GDM1 (cell line): ENCODE measurements around the gene CHID1.

Experiments used
- DNase-seq: peaks from one replicate; lab custom pipeline; 2025; lab: John Stamatoyannopoulos, UW

CHID1 gene

DNA sequence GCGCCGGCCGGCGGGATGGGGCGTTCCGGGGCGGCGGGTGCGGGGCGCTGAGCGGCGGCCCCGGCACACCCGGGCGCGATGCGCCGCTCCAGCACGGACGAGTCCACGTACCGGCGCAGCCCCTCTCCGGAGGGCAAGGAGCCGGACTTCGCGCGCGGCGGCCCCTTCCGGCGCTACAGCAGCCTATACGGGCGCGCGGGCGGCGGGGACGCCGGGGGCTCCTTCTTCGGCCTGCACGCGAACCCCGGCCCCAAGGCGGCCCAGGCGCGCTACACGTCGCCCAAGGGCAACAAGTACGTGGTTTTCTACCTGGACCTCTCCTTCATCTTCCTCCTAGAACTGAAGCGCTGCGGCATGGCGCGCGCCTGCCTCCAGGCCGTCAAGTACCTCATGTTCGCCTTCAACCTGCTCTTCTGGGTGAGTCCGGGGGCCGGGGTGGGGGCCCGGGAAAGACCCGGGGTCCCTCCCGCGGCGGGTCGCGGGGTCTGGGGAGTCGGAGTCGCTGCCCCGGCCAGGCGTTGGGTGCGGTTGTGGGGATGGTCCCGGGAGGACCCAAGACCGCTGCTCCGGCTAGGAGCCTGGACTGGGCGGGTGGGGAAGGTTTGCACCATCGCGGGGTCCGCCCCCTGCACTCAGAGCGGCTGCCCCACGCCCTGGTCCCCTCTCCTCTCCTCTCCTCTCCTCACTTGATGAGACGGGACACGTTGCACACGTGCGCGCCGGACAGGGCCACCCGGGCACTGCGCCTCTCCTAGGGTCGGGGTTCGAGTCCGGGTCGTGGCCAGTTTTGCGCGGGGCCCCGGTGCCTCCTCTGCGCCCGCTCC, 60.4 kb downstream of the CHID1 start:
- DNase-seq: no peak

DNA sequence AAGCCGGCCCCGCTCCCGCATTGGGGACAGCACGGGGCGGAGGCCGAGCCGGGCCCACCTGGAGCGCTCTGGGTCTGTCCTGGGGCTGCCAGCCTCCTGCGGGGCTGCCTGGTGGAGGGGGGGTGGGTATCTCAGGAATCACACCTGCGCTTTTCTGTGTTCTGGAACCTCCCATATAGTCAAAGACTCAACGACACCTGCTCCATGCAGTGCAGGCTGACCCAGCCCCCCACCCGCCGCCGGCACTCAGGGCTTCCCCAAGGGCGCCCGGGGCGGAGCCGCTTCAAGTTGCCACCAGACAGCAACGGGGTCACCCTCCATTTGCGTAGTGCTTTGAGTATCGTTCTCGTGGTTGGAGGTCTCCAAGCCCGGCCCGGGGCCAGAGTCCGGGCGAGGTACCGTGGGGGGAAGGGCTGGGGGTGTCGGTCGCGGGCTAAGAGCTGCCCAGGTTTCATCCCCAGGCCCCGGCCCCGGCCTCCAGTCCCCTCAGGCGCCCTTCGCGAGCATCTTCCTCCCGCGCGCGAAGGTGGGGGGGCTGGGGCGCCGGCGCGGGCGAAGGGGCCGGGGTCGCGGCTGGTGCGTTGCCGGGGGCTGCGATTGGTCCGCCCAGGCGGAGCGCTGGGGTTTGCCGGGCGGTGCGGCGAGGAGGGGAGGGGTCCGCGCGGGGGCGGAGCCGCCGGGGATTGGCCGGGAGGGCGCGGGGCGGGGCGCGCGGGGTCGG, 61.3 kb downstream of the CHID1 start:
- no peak for DNase-seq

DNA sequence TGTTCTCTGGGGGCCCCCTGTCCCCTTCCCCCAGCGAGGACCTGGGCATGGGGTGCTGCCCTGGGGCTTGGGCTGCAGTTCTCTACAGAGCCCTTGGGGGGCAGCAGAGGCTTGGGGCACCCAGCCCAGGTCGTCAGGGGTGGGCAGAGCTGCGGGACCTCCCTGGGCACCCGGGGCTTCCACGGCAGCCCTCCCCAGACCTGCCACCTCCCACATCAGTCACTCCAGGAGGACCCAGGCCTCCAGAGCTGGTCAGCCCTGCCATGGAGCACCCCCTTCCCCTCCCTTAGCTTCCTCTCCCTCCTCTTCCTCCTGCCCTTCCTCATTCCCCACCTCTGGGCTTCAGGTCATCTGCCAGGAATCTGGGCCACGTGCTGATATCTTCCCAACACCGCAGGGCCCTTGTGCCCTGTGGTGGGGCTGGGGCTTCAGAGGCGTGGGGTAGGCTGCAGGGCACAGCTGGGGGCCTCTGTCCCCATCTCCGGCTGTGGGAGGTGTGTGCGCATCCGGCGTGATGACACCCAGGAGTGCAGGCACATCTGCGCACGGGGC, 62.2 kb downstream of the CHID1 start:
- DNase-seq: no peak

DNA sequence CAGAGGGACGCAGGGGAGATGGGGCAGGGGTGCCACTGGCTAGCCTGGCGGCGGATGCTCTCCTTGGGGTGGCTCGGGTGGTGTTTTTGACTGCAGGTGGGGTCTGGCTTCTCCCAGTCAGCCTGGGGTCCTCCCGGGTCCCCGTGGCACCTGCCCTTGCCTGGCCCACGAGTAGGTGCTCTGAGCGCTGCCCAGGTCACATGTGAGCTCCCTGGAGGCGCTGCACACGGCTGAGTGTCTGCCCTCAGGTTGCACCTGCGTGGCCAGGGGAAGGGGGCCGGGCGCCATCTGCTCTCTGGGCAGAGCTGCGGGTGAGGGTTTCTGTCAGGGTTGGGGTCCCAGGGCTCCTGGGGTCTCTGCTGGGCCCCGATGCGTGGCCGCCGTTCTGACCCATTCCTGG, 62.7 kb downstream of the CHID1 start:
- DNase-seq: no peak

- no peak for DNase-seq
These were observed 64.0 kb downstream of the CHID1 start for GRCh38 chr11:846496-847098.

DNA sequence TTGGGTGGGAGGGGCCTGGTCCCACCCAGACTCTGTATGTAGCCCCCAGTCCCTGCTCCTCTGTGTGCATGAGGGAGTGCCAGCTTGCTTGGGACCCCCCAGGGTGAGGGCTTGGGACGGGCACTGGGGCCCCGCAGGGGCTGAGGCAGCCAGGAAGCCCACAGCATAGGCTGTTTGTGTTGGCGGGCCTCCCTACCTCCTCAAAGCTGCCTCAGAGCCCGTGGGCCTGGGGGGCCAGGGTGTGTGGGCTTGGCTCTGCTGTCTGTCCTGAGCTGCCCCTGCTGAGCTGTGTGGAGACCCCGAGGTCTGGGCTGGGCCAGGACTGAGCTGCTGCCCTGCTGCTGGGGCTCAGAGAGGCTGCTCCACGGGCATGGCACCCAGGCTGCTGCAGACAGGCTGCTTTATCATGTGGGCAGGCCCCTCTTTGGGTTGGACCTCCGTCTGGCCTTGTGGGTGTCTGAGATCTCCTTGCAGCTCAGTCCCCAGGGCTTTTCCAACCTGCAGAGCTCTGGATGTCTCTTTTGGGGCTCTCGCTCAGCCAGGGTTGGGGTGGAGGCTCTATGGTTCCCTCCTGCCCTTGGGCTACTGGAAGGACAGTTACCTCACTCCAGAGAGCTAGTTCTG, 64.6 kb downstream of the CHID1 start:
- DNase-seq: no peak

- peak; percentile 82 for DNase-seq
These were observed 65.6 kb downstream of the CHID1 start for GRCh38 chr11:844693-845644.

GRCh38 chr11:843818-844692, 66.6 kb downstream of the CHID1 start:
- DNase-seq: peak; percentile 45

DNA sequence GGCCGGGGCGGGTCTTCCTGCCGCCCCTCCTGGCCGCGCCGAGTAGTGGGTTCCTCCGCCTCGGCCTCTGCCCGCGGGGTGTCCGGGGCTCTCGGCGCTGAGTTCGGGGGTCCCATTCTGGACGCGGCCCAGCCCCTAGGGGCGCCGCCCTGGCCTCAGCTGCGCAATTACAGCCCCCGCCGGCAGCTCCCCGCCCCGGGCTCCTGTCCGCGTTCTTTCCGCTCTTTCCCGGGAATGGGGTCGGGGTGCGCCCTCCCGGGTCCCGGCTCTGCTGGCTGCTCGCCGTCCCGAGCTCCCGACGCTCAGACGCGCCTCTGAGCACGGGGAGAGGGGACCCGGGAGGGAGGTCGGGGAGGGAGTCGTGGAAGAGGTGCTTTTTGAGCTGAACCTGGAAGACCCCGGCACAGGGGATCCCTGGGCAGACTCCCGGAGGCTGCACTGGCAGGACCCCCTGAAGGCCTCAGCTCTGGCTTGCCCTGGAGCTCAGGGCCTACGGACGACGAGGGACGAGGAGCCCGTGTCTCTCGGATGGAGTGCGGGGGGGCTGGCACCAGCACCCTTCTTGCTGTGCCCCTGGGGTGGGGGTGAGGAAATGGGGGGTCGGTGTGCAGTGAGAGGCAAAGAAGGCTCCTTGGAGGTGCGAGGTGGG, 67.4 kb downstream of the CHID1 start:
- DNase-seq: no peak

- peak; percentile 81 for DNase-seq
These were observed 68.1 kb downstream of the CHID1 start, which contains the start of the genes POLR2L and TSPAN4 for GRCh38 chr11:842370-843002. POLR2L (minus strand) TSS chr11:842529; CDS start chr11:842508, 21 bp downstream. TSPAN4 (plus strand) TSS chr11:842852; CDS start chr11:850305, 7,453 bp downstream.

DNA sequence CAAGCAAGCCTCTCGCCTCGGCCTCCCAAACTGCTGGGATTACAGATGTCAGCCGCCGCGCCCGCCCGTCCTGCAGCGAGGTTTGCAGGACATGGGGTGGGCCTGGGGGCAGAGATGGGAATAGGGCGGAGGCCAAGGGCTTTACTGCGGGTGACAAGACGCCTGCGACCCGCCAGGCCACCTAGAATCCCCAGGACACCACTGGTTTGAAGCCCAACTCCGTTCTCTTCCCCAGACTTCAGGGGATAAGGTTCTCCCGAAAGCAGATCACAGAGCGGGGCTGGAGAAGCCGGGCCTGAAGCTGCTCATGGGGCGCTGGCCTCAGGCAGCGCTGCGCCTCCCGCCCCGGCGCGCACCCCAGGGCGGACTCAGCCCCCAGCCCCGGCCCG, 68.6 kb downstream of the CHID1 start:
- DNase-seq: no peak

DNA sequence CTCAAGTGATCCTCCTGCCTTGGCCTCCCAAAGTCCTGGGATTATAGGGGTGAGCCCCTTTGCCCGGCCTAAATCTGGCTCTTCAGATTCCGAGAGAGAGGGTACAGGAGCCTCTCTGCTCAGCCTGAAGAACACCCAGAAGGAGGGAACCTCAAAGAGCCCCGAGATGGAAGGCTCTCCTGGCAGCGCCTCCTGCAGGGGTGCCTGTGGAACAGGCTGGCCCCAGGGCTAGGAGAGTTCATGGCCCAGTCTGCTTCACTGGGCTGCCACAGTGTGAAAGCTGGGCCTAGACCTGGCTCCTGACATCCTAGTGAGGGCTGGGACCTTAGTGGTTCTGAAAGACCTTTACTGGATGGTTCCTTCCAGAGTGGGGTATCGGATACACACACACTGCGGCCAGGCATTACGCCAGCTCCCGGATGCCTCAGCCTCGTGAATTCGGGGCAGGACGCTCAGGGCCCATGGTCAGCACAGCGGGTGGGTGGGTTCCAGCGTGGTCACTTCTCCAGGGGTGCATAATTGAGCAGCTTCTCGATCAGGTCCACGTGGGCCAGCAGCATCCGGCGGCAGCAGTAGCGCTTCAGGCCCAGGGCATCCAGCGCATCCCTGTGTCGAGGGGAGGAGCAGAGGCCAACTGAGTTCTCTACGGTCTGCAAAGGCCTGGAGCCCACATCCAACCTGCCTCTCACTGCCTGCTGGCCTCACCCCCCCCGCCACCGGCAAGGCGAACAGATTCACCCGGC, 70.6 kb downstream of the CHID1 start:
- no peak for DNase-seq

- DNase-seq: no peak
These were observed 71.4 kb downstream of the CHID1 start for GRCh38 chr11:839280-839623.

DNA sequence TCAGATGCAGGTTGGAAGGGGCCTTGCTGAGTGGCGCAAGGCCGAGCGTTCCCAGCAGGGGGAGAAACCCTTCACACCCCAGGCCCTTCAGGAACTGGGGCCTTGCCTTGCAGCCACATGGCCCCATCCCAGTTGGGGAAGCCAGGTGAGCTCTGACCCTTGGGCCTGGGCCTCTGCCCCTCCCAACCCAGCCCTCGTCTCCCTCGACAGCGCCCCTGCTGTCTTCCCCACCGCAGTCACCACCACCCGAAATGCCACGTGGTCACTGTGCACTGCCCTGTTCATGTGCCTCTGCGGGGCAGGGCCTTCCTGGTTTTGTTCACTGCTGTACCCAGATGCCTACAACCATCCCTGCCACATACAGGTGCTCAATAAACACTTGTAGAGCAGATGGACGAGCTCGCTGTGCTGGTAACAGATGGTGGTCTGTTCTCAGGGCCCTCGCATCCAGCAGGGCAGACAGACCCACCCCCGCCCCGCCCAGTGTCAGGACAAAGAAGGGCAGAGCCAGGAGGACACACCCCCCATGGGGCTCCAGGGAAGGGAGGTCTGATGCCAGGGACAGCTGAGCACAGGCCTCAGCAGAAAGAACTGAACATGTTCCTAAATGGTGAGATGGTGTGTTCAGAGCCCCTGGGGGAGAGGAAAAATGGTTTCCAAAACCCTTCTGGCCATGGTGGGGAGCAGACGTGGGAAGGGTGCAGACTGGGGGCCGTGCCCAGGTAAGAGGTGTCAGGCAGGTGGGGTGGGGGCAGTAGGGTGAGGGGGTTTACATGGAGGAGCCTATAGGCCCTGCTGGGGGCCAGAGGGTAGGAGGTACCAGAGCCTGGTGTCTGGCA, 72.0 kb downstream of the CHID1 start:
- no peak for DNase-seq

- no peak for DNase-seq
These were observed 72.7 kb downstream of the CHID1 start for GRCh38 chr11:837990-838307.

- DNase-seq: no peak
These were observed 73.2 kb downstream of the CHID1 start for GRCh38 chr11:837189-837989.

DNA sequence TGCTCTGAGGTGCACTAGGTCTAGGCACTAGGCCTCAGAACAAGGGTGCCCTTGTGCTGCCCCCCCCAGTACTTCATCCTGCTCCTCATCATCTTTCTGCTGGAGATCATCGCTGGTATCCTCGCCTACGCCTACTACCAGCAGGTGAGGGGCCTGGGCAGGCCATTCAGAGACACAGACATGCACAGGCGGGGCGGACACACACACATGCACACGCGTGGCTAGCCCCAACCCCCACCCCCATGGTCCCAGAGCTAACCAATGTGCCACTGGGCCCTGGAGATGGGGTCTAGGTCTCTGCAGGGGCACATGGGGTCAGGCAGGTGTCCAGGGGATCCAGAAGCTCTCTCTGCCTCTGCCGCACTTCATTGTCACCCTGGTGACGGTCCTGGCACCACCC, 73.9 kb downstream of the CHID1 start:
- DNase-seq: no peak
